Natural killer cell treated with Interleukin-12 subunit alpha and Interleukin-12 subunit beta and Interleukin-15 and Interleukin-18, amount 100 ng/mL, for 72 hours (primary cell): Measurements from ENCODE around the gene NOTUM. TPM values are rescaled to one million over a fixed set of nuclear protein-coding genes. Genes with fewer than 3 reads are reported as not detected.

Source experiments
- ATAC-seq, 2 donors: fragments of 150-1000 bp; cut with Tn5 transposase in 1 of 2; sonication (Bioruptor Pico), chemical (Tn5 transposase) in 1 of 2; 2 replicates each; pipeline ENCODE4 v1.10.0; 2021
- DNase-seq: peaks from one replicate; pipeline ENCODE4 v3.0.0; 2022; ENCODE audit warnings: low spot score
- H3K27ac Mint-ChIP-seq, 2 donors: 1 replicate in 1 of 2; 2 replicates in 1 of 2; pipeline ENCODE4 v1.8.0; 2022; ENCODE audit warnings: mixed read lengths in 2 of 2, mild to moderate bottlenecking in 1 of 2, moderate library complexity in 1 of 2
- H3K27me3 Mint-ChIP-seq, 2 donors: 1 replicate in 1 of 2; 2 replicates in 1 of 2; pipeline ENCODE4 v1.8.0; 2022; ENCODE audit warnings: mixed read lengths in 2 of 2
- H3K36me3 Mint-ChIP-seq: one replicate; pipeline ENCODE4 v1.8.0; 2022; ENCODE audit warnings: mixed read lengths
- H3K4me1 Mint-ChIP-seq, 2 donors: 1 replicate in 1 of 2; 2 replicates in 1 of 2; pipeline ENCODE4 v1.8.0; 2022; ENCODE audit warnings: low read depth in 2 of 2, mixed read lengths in 2 of 2, mild to moderate bottlenecking in 1 of 2
- H3K4me3 Mint-ChIP-seq: one replicate; pipeline ENCODE4 v1.8.0; 2022; ENCODE audit warnings: mixed read lengths
- H3K9me3 Mint-ChIP-seq: 2 replicates; pipeline ENCODE4 v1.8.0; 2022; ENCODE audit warnings: mixed read lengths
- total RNA-seq, 2 donors: library from RNA; stranded (reverse); gene quantifications; one replicate each; pipeline ENCODE4 v1.2.3, GENCODE V29; 2022

The NOTUM gene
- total RNA-seq, 2 donors from 2014 or later, result 0.17 TPM; not detected in 1

- Mint-ChIP-seq H3K36me3 (peaks cover 6% of the 10 kb centered on the region), H3K27ac (peak within 1 kb of the TSS; percentile 51 to 81), H3K27me3 (no peaks in the 10 kb centered on the region), H3K9me3 (no peaks in the 10 kb centered on the region), H3K4me1 (peaks cover 17 to 29% of the 10 kb centered on the region in 2 donors), H3K4me3 (peak within 1 kb of the TSS; percentile 92)
- ATAC-seq (peak; percentile 87 to 92), DNase-seq (peak; percentile 86)
Measured at GRCh38 chr17:81917565-81918332, 43.2 kb downstream of the NOTUM start, which contains the start of gene SIRT7. Gene SIRT7 (minus strand): TSS chr17:81918176. CDS start chr17:81918131, 45 bp downstream.

GRCh38 chr17:81916234-81917001, 44.6 kb downstream of the NOTUM start:
- H3K36me3 Mint-ChIP-seq, result peaks cover 6% of the 10 kb centered on the region
- peak overlapping the region; percentile 92 for H3K4me3 Mint-ChIP-seq
- no peaks in the 10 kb centered on the region for H3K9me3 Mint-ChIP-seq
- no peak for DNase-seq
- ATAC-seq, result no peak
- peaks cover 17 to 29% of the 10 kb centered on the region in 2 donors for H3K4me1 Mint-ChIP-seq
- H3K27me3 Mint-ChIP-seq, result no peaks in the 10 kb centered on the region
- peak overlapping the region; percentile 51 to 72 for H3K27ac Mint-ChIP-seq

GRCh38 chr17:81915331-81915730, 45.7 kb downstream of the NOTUM start:
- peaks cover 6% of the 10 kb centered on the region for H3K36me3 Mint-ChIP-seq
- peak overlapping the region; percentile 15 for H3K4me3 Mint-ChIP-seq
- ATAC-seq (no peak), DNase-seq (peak; percentile 57)
- H3K9me3 Mint-ChIP-seq, result no peaks in the 10 kb centered on the region
- H3K4me1 Mint-ChIP-seq, result peaks cover 17 to 29% of the 10 kb centered on the region in 2 donors
- H3K27me3 Mint-ChIP-seq, result no peaks in the 10 kb centered on the region
- H3K27ac Mint-ChIP-seq, result no peak overlapping the region

GRCh38 chr17:81914103-81914850, 46.7 kb downstream of the NOTUM start:
- H3K27me3 Mint-ChIP-seq, result no peaks in the 10 kb centered on the region
- H3K27ac Mint-ChIP-seq, result no peak overlapping the region
- ATAC-seq, result no peak
- no peaks in the 10 kb centered on the region for H3K9me3 Mint-ChIP-seq
- peaks cover 17 to 26% of the 10 kb centered on the region in 2 donors for H3K4me1 Mint-ChIP-seq
- H3K36me3 Mint-ChIP-seq, result peaks cover 6% of the 10 kb centered on the region
- DNase-seq, result peak; percentile 52
- H3K4me3 Mint-ChIP-seq, result no peak overlapping the region

GRCh38 chr17:81913394-81914102, 47.4 kb downstream of the NOTUM start:
- ATAC-seq (no peak), DNase-seq (peak; percentile 56)
- peak overlapping the region in 1 of 2 donors; percentile 37 for H3K27ac Mint-ChIP-seq
- peaks cover 6% of the 10 kb centered on the region for H3K36me3 Mint-ChIP-seq
- no peaks in the 10 kb centered on the region for H3K27me3 Mint-ChIP-seq
- peak overlapping the region; percentile 41 for H3K4me3 Mint-ChIP-seq
- H3K4me1 Mint-ChIP-seq, result peaks cover 17 to 21% of the 10 kb centered on the region in 2 donors
- H3K9me3 Mint-ChIP-seq, result no peaks in the 10 kb centered on the region

GRCh38 chr17:81912441-81913309, 48.3 kb downstream of the NOTUM start:
- Mint-ChIP-seq H3K4me3 (peak overlapping the region; percentile 41), H3K27ac (peak overlapping the region in 1 of 2 donors; percentile 37), H3K27me3 (no peaks in the 10 kb centered on the region), H3K4me1 (peaks cover 17 to 18% of the 10 kb centered on the region in 2 donors), H3K36me3 (peaks cover 6% of the 10 kb centered on the region), H3K9me3 (no peaks in the 10 kb centered on the region)
- ATAC-seq (no peak), DNase-seq (peak; percentile 59)

- no peaks in the 10 kb centered on the region for H3K9me3 Mint-ChIP-seq
- DNase-seq, result peak; percentile 47
- H3K36me3 Mint-ChIP-seq, result peaks cover 6% of the 10 kb centered on the region
- ATAC-seq, result no peak
- H3K4me1 Mint-ChIP-seq, result peaks cover 12 to 14% of the 10 kb centered on the region in 2 donors
- H3K4me3 Mint-ChIP-seq, result peak overlapping the region; percentile 68
- no peaks in the 10 kb centered on the region for H3K27me3 Mint-ChIP-seq
- H3K27ac Mint-ChIP-seq, result no peak overlapping the region
Measured at GRCh38 chr17:81911969-81912368, 49.0 kb downstream of the NOTUM start.

GRCh38 chr17:81911277-81911961, 49.6 kb downstream of the NOTUM start, which contains the start of gene PCYT2:
Gene PCYT2 (minus strand): TSS chr17:81911399. CDS start chr17:81911355, 44 bp downstream.
- Mint-ChIP-seq H3K36me3 (peaks cover 6% of the 10 kb centered on the region), H3K9me3 (no peaks in the 10 kb centered on the region), H3K4me1 (peaks cover 8 to 9% of the 10 kb centered on the region in 2 donors), H3K4me3 (peak within 1 kb of the TSS; percentile 84), H3K27me3 (no peaks in the 10 kb centered on the region), H3K27ac (no peak within 1 kb of the TSS)
- DNase-seq (peak; percentile 92), ATAC-seq (peak; percentile 94 to 95)

GRCh38 chr17:81910840-81911276, 50.1 kb downstream of the NOTUM start:
- no peaks in the 10 kb centered on the region for H3K9me3 Mint-ChIP-seq

GRCh38 chr17:81909966-81910839, 50.8 kb downstream of the NOTUM start:
- peak overlapping the region; percentile 84 for H3K4me3 Mint-ChIP-seq
- ATAC-seq (no peak), DNase-seq (peak; percentile 53)
- peaks cover 0 to 5% of the 10 kb centered on the region in 2 donors for H3K4me1 Mint-ChIP-seq
- no peaks in the 10 kb centered on the region for H3K9me3 Mint-ChIP-seq
- H3K36me3 Mint-ChIP-seq, result peaks cover 6% of the 10 kb centered on the region
- no peaks in the 10 kb centered on the region for H3K27me3 Mint-ChIP-seq
- H3K27ac Mint-ChIP-seq, result no peak overlapping the region

More at GRCh38 chr17:81910840-81911276, 50.1 kb downstream of the NOTUM start:
- peak; percentile 64 for DNase-seq
- H3K27me3 Mint-ChIP-seq, result no peaks in the 10 kb centered on the region
- H3K4me1 Mint-ChIP-seq, result peaks cover 4 to 5% of the 10 kb centered on the region in 2 donors
- peaks cover 6% of the 10 kb centered on the region for H3K36me3 Mint-ChIP-seq
- peak overlapping the region; percentile 84 for H3K4me3 Mint-ChIP-seq
- peak in 1 of 2 donors; percentile 64 for ATAC-seq
- no peak overlapping the region for H3K27ac Mint-ChIP-seq

GRCh38 chr17:81909231-81909630, 51.8 kb downstream of the NOTUM start:
- Mint-ChIP-seq H3K4me3 (no peak overlapping the region), H3K9me3 (no peaks in the 10 kb centered on the region), H3K27ac (no peak overlapping the region), H3K4me1 (peaks cover 0 to 5% of the 10 kb centered on the region in 2 donors), H3K27me3 (no peaks in the 10 kb centered on the region), H3K36me3 (peaks cover 6% of the 10 kb centered on the region)
- ATAC-seq (no peak), DNase-seq (peak; percentile 54)
